Measurements from ENCODE around the gene IMPA2. TPM values are rescaled to one million over a fixed set of nuclear protein-coding genes. Genes with fewer than 3 reads are reported as not detected.

IMPA2 gene
- total and polyA plus RNA-seq, 11 donors, result 18.1 to 73.0 (median 40.8) TPM

GRCh38 chr18:11994336-11994702 lies 13.0 kb downstream of the IMPA2 start:
- Histone ChIP-seq H3K27me3 (no peaks in the 10 kb centered on the region), H3K4me1 (peaks cover 0 to 45% (median 22%) of the 10 kb centered on the region in 12 donors), H3K4me3 (no peak overlapping the region), H3K9me3 (no peaks in the 10 kb centered on the region), H3K27ac (peak overlapping the region in 8 of 12 donors; percentile 7 to 72 (median 52)), H3K36me3 (peaks cover 0 to 4% (median 2%) of the 10 kb centered on the region in 9 donors)
- ATAC-seq (peak; percentile 21 to 64 (median 36)), DNase-seq (peak in 2 of 5 donors; percentile 63 to 66)
- intact Hi-C loops (cut with DNase I), result loop anchor here in 6 of 10 donors (1.0 to 10.0 kb wide), 5 partner anchors 56 to 262 kb away; no protein-coding TSS in a partner anchor
- 46 to 63% (median 54%) methylated on average over 4 of the region's 4 CpGs for WGBS, 4 donors
- no peak for TF ChIP-seq CTCF (IDR thresholded peaks at IDR 0.05)
- TF ChIP-seq POLR2A (IDR thresholded peaks at IDR 0.05), result no peak

- Histone ChIP-seq H3K4me1 (peaks cover 0 to 44% (median 24%) of the 10 kb centered on the region in 12 donors), H3K27ac (peak overlapping the region in 9 of 12 donors; percentile 7 to 72 (median 54)), H3K9me3 (no peaks in the 10 kb centered on the region), H3K4me3 (no peak overlapping the region), H3K36me3 (peaks cover 0 to 10% (median 6%) of the 10 kb centered on the region in 9 donors), H3K27me3 (no peaks in the 10 kb centered on the region)
- TF ChIP-seq CTCF (IDR thresholded peaks at IDR 0.05) (no peak), POLR2A (IDR thresholded peaks at IDR 0.05) (no peak)
- WGBS, 4 donors, result 49 to 62% (median 55%) methylated on average over 11 of the region's 11 CpGs
- peak in 3 of 4 donors; percentile 2 to 6 (median 3) for ATAC-seq
- intact Hi-C loops (cut with DNase I), result loop anchor here (1.0 to 10.0 kb wide), 8 partner anchors 14 to 263 kb away; partner anchors contain the start of gene IMPA2 (in 1 of the 10)
- no peak for DNase-seq
These were observed 13.6 kb downstream of the IMPA2 start for GRCh38 chr18:11994703-11995444.

GRCh38 chr18:11995445-11996189 lies 14.3 kb downstream of the IMPA2 start:
- peaks cover 0 to 16% (median 9%) of the 10 kb centered on the region in 9 donors for H3K36me3 ChIP-seq
- no peak overlapping the region for H3K4me3 ChIP-seq
- H3K9me3 ChIP-seq, result no peaks in the 10 kb centered on the region
- DNase-seq, result peak; percentile 79 to 87 (median 84)
- no peaks in the 10 kb centered on the region for H3K27me3 ChIP-seq
- peaks cover 0 to 42% (median 24%) of the 10 kb centered on the region in 12 donors for H3K4me1 ChIP-seq
- 7 to 17% (median 10%) methylated on average over 9 of the region's 9 CpGs for WGBS, 4 donors
- peak overlapping the region in 10 of 12 donors; percentile 28 to 72 (median 58) for H3K27ac ChIP-seq
- peak; percentile 80 to 92 (median 86) for ATAC-seq
- intact Hi-C loops (cut with DNase I), result loop anchor here (1.0 to 10.0 kb wide), 8 partner anchors 14 to 263 kb away; partner anchors contain the start of gene IMPA2 (in 1 of the 10)
- peak in 1 of 2 donors; percentile 21 for TF ChIP-seq POLR2A (IDR thresholded peaks at IDR 0.05)
- TF ChIP-seq CTCF (IDR thresholded peaks at IDR 0.05), result peak; percentile 59 to 91 (median 80)
